B cell (primary cell): ENCODE data around the gene ZFPL1. TPM values are rescaled to one million over a fixed set of nuclear protein-coding genes. Genes with fewer than 3 reads are reported as not detected.

ENCODE experiments used
- ATAC-seq: fragments of 200-7000 bp; cut with Tn5 transposase; one replicate; pipeline ENCODE4 v1.10.0; 2021; ENCODE audit warnings: low read depth, mild to moderate bottlenecking, moderate number of reproducible peaks, moderate library complexity
- CTCF ChIA-PET: fragments of 350-600 bp; sonication (Branson Sonifier 250); formaldehyde crosslinking; loops from one replicate; lab custom pipeline; 2021; ENCODE audit warnings: antibody characterized with exemption, inconsistent platforms; lab: Charles Lee
- POLR2A ChIA-PET: fragments of 350-600 bp; sonication (Branson Sonifier 250); formaldehyde crosslinking; loops from one replicate; lab custom pipeline; 2021; ENCODE audit warnings: antibody characterized with exemption; lab: Charles Lee
- DNase-seq: peaks from one replicate; pipeline ENCODE4 v3.0.0; 2013
- H2AFZ ChIP-seq: 2 replicates; pipeline ENCODE4 v1.6.1; 2012; ENCODE audit warnings: mild to moderate bottlenecking, low read depth, low read length; ENCODE audit not compliant: insufficient read depth, poor library complexity, severe bottlenecking
- H3K27ac ChIP-seq, 2 donors: 1 replicate in 1 of 2; 2 replicates in 1 of 2; pipeline ENCODE4 v1.5.1; 2012 to 2013; ENCODE audit warnings: low read length in 2 of 2, mild to moderate bottlenecking in 2 of 2, moderate library complexity in 1 of 2
- H3K27me3 ChIP-seq, 4 experiments: fragments of 200-600 bp in 1 of 4; sonication (generic) in 1 of 4; replicated peaks in 1 of 4; 1 replicate in 2 of 4; 2 replicates in 2 of 4; pipeline versions ENCODE4 v1.6.1 to v1.7.0; 2013 to 2016; ENCODE audit warnings: low read length in 3 of 4, mild to moderate bottlenecking in 2 of 4, mixed read lengths in 1 of 4, moderate library complexity in 1 of 4; ENCODE audit not compliant: insufficient read depth in 4 of 4, control insufficient read depth in 3 of 4; ENCODE audit errors: control extremely low read depth in 1 of 4
- H3K36me3 ChIP-seq, 2 experiments: replicated peaks in 1 of 2; 1 replicate in 1 of 2; 2 replicates in 1 of 2; pipeline versions ENCODE4 v1.6.1 to v1.7.1; 2013; ENCODE audit warnings: low read length in 1 of 2; ENCODE audit not compliant: insufficient read depth in 2 of 2, control insufficient read depth in 1 of 2; ENCODE audit errors: control extremely low read depth in 1 of 2, extremely low read depth in 1 of 2
- H3K4me1 ChIP-seq, 2 donors: fragments of 200-600 bp in 1 of 2; sonication (generic) in 1 of 2; 1 replicate in 1 of 2; 2 replicates in 1 of 2; pipeline versions ENCODE4 v1.5.1 to v1.6.1; 2013 to 2017; ENCODE audit warnings: low read length in 2 of 2; ENCODE audit not compliant: control insufficient read depth in 2 of 2, insufficient read depth in 2 of 2
- H3K4me2 ChIP-seq: replicated peaks from 2 replicates; pipeline ENCODE3; 2012; ENCODE audit warnings: mild to moderate bottlenecking, low read depth, low read length; ENCODE audit not compliant: poor library complexity, severe bottlenecking
- H3K4me3 ChIP-seq, 5 experiments: fragments of 200-600 bp in 1 of 5; sonication (generic) in 1 of 5; 1 replicate in 3 of 5; 2 replicates in 2 of 5; pipeline versions ENCODE4 v1.5.1 to v1.7.0; 2011 to 2016; ENCODE audit warnings: low read length in 4 of 5, mild to moderate bottlenecking in 4 of 5, low read depth in 2 of 5, control low read depth in 1 of 5, moderate library complexity in 1 of 5; ENCODE audit not compliant: insufficient read depth in 1 of 5; ENCODE audit errors: control extremely low read depth in 1 of 5, extremely low read depth in 1 of 5
- H3K79me2 ChIP-seq: fragments of 200-600 bp; sonication (generic); one replicate; pipeline ENCODE4 v1.6.0; 2016; ENCODE audit warnings: low read length; ENCODE audit not compliant: control insufficient read depth, insufficient read depth
- H3K9ac ChIP-seq: fragments of 200-600 bp; sonication (generic); 2 replicates; pipeline ENCODE4 v1.6.1; 2017; ENCODE audit warnings: mild to moderate bottlenecking, low read length, moderate library complexity
- H3K9me3 ChIP-seq, 3 donors: one replicate each; pipeline versions ENCODE4 v1.6.1 to v1.7.1; 2013; ENCODE audit warnings: low read length in 2 of 3; ENCODE audit not compliant: control insufficient read depth in 2 of 3, insufficient read depth in 1 of 3; ENCODE audit errors: control extremely low read depth in 1 of 3
- H4K20me1 ChIP-seq: 2 replicates; pipeline ENCODE4 v1.6.0; 2012; ENCODE audit warnings: mild to moderate bottlenecking, low read length; ENCODE audit not compliant: insufficient read depth, control insufficient read depth, poor library complexity, severe bottlenecking
- H3K27ac Mint-ChIP-seq: one replicate; pipeline ENCODE4 v1.8.0; 2021; ENCODE audit warnings: mixed read lengths
- H3K27me3 Mint-ChIP-seq: one replicate; pipeline ENCODE4 v1.8.0; 2021; ENCODE audit warnings: mixed read lengths
- H3K4me1 Mint-ChIP-seq: one replicate; pipeline ENCODE4 v1.8.0; 2021; ENCODE audit warnings: mixed read lengths
- H3K4me3 Mint-ChIP-seq: one replicate; pipeline ENCODE4 v1.8.0; 2021; ENCODE audit warnings: mixed read lengths
- H3K9me3 Mint-ChIP-seq: one replicate; pipeline ENCODE4 v1.8.0; 2022; ENCODE audit warnings: mixed read lengths; ENCODE audit not compliant: insufficient read depth
- CTCF ChIP-seq: fragments of 200-600 bp; IDR thresholded peaks from one replicate; pipeline ENCODE4 v1.8.0; 2022; ENCODE audit warnings: antibody characterized with exemption, mild to moderate bottlenecking
- EZH2 ChIP-seq: IDR thresholded peaks from 2 replicates; pipeline ENCODE4 v1.6.1; 2012; ENCODE audit warnings: borderline replicate concordance, low read depth, mild to moderate bottlenecking, moderate library complexity, low read length; ENCODE audit not compliant: insufficient read depth, poor library complexity, severe bottlenecking
- WGBS: methylation state at CpG from one replicate; pipeline ENCODE4 v1.1.5; 2013; ENCODE audit warnings: missing lambda C conversion rate; ENCODE audit not compliant: insufficient coverage; 5-methylcytosine and 5-hydroxymethylcytosine counted together
- intact Hi-C: fragments of 100-400 bp; cut with micrococcal nuclease; formaldehyde crosslinking; loops from one replicate; pipeline ENCODE4 v1.10.0; 2022
- polyA plus RNA-seq: library from polyadenylated mRNA; depleted of rRNA; stranded (reverse); fragments of >200 nt; gene quantifications from 2 replicates; pipeline ENCODE4 v1.2.3, GENCODE V29; 2012
- total RNA-seq, 2 donors: library from RNA; stranded (reverse); fragments of 120-200 nt in 1 of 2; gene quantifications; 1 replicate in 1 of 2; 2 replicates in 1 of 2; pipeline versions ENCODE4 v1.2.3 to v1.2.4, GENCODE V29; 2013 to 2022

ZFPL1 gene
- total and polyA plus RNA-seq, 2 donors (not counting 1 experiment from before 2014, with no cell fraction given): 57.3 to 79.2 TPM

DNA sequence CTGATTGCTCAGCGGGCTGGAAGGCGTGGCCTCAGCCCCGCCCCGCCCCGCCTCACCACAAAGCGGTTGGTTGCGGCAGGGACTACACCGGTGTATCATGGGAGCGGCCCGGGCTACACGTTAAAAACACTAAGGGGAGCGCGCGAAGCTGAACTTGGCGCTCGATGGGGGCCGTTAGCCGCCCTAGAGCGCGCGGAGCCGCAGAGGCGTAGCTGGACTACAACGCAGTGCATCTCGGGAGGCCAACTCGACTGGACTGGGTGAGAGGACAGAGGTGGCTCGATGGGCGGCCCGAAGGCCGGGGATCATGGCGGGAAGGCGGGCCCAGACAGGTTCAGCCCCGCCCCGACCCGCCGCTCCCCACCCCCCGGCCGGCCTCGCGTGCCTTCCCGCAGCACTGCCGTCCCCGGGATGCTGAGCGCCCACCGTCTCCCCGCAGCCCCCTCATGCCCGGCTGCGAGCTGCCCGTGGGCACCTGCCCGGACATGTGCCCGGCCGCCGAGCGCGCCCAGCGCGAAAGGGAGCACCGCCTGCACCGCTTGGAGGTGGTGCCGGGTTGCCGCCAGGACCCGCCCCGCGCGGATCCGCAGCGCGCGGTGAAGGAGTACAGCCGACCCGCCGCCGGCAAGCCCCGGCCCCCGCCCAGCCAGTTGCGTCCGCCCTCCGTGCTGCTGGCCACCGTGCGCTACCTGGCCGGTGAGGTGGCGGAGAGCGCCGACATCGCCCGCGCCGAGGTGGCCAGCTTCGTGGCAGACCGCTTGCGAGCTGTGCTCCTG is 43.0 kb upstream of the ZFPL1 start, which contains the start of gene SAC3D1:
TSS of gene SAC3D1 (plus strand) at position 364 of the 776 bp plus-strand sequence. CDS start at position 447, 83 bp downstream.
- TF ChIP-seq EZH2: no peak
- no peak for TF ChIP-seq CTCF
- H3K27me3 ChIP-seq: no peaks in the 10 kb centered on the region
- WGBS: under 1% methylated on average over 91 of the region's 91 CpGs
- H3K4me3 ChIP-seq: peak within 1 kb of the TSS; percentile 50 to 80 (median 75)
- ATAC-seq (peak; percentile 94), DNase-seq (peak; percentile 92)
- H3K4me1 ChIP-seq: peaks cover 7 to 22% of the 10 kb centered on the region in 2 donors
- H3K27ac ChIP-seq: peak within 1 kb of the TSS; percentile 67 to 72
- POLR2A ChIA-PET: interaction anchor here (0.5 to 1.4 kb wide), 9 partner anchors 14 to 1153 kb away, joined by 3 to 9 read pairs (median 4); partner anchors contain the start of genes FAU, MRPL49, SNX15 and TM7SF2
- intact Hi-C loops: loop anchor here (1.0 to 10.0 kb wide), 8 partner anchors 14 to 484 kb away; partner anchors contain the start of genes ARL2, ATG2A, CDCA5 and PPP2R5B
- H2AFZ ChIP-seq: peak within 1 kb of the TSS; percentile 90
- CTCF ChIA-PET: interaction anchor here (0.5 to 2.3 kb wide), 9 partner anchors 9 to 1222 kb away, joined by 3 to 17 read pairs (median 4); partner anchors contain the start of genes ARL2, CDCA5, SNX15 and VPS51
- H3K4me2 ChIP-seq: peak within 1 kb of the TSS; percentile 96
- peaks cover 0 to 17% of the 10 kb centered on the region in 2 experiments for H3K36me3 ChIP-seq
- Mint-ChIP-seq H3K27ac (peak within 1 kb of the TSS; percentile 96), H3K4me1 (peaks cover 14% of the 10 kb centered on the region), H3K27me3 (no peaks in the 10 kb centered on the region), H3K4me3 (peak within 1 kb of the TSS; percentile 95), H3K9me3 (no peaks in the 10 kb centered on the region)
- peak within 1 kb of the TSS; percentile 73 for H3K9ac ChIP-seq
- H4K20me1 ChIP-seq: no peaks in the 10 kb centered on the region
- H3K79me2 ChIP-seq: peaks cover 11% of the 10 kb centered on the region
- H3K9me3 ChIP-seq: no peaks in the 10 kb centered on the region
